Suppressor macrophage treated with lipopolysaccharide for 1 hour (primary cell): ENCODE data around the gene FNBP1L.
A peak's percentile ranks its signal among the peaks of the same experiment; 100 is the strongest.
"Not testable (repeated sequence)": the region's sequence is repeated elsewhere in the genome, so short reads cannot be mapped to it uniquely, and the experiment has no call there.

Experiments used
- DNase-seq, 3 donors: peaks; one replicate each; pipeline ENCODE4 v3.0.0-alpha.2; 2020 to 2022

The FNBP1L gene

GRCh38 chr1:93537924-93538323, 90.0 kb downstream of the FNBP1L start:
- no peak for DNase-seq

DNA sequence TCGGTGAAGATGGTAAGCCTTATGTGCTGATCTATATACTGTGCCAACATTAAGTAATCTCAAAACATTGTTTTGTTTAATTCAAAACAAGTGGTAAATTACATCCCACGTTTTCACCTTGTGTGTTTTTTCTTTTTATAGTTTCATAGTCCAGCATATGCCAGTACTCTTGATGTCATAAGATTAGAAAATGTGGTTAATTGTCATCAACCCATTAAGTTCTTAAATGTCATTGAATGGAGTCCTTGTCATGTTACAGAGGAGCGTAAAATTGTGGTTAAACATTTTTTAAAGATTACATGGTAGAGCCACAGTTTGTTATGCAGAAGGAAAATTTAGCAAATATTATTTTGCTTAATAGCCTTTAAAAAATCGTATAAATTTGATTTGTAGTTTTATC, 93.1 kb downstream of the FNBP1L start:
- no peak for DNase-seq

- DNase-seq: no peak
These were observed 94.5 kb downstream of the FNBP1L start for GRCh38 chr1:93542398-93542797.

DNA sequence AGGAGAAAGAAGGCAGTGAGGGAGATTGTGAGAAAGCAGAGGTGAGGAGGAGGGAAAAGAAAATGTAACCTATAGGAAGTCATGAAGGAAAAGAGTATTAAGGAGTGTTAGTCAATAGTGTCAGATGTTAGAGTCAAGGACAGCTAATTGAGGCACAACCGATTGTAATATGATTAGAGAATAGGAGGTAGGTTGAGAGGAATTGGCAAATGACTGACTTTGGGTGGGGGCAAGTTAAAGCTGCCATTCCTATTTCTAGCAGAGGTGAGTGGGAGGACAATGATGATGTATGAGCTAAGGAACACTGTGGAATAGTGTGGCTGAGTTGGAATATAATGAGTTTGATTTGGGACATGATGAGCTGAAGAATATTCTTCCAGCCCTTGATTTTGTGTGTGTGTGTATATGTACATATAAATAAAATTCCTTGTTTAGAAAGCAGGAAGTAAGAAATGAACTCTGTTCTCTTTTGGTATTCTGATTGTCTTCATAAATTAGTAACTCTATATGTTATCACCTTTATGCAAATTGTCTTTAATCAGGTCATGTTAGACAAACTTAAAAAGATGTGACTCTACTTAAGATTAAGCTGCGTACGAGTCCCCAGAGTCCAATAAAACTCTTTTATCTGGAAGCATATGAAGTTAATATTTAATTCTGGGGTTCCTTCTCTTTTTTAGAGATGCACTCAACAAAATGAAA, 98.4 kb downstream of the FNBP1L start:
- no peak for DNase-seq

DNA sequence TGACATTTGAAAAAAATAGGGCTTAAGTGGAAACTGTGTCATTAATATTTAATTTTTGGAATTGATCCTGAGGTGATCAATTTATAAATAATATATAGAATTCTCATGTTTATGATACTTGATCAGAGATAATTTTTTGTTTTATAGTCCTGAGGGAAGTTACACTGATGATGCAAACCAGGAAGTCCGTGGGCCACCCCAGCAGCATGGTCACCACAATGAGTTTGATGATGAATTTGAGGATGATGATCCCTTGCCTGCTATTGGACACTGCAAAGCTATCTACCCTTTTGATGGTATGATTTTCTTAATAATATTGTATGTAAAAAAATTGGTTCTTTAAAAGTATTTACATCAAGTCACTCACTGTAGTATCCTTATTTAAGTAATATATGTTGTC, 101.2 kb downstream of the FNBP1L start:
- peak; percentile 57 to 63 (median 59) for DNase-seq

- DNase-seq: peak in 2 of 3 donors; percentile 22 to 42
These were observed 101.9 kb downstream of the FNBP1L start for GRCh38 chr1:93549811-93550210.

GRCh38 chr1:93552741-93553455, 105.0 kb downstream of the FNBP1L start:
- peak; percentile 35 to 41 (median 35) for DNase-seq

GRCh38 chr1:93553886-93554490, 106.1 kb downstream of the FNBP1L start:
- DNase-seq: not testable (repeated sequence)

GRCh38 chr1:93554883-93555872, 107.3 kb downstream of the FNBP1L start:
- DNase-seq: no peak

DNA sequence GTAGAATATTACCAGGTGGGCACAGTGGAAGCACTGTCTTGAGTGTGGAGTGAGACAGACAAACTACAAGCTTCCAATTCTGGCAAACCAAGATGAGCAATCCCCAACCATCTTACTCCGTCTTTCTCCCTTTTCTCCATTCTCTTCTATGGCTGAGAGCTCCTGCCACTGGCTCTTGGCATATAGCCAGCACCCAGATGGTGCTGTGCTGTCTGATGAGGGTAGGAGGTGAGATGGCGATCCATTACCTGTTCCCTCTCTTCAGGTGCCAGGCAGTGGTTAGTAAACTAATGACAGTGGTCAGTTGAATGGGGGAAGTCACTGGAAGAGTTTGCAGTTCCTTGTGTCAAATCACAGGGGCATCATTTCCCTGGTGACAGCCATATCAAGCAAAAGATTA, 108.4 kb downstream of the FNBP1L start:
- no peak for DNase-seq

GRCh38 chr1:93559045-93559444, 111.1 kb downstream of the FNBP1L start:
- DNase-seq: peak; percentile 35 to 55 (median 52)

DNA sequence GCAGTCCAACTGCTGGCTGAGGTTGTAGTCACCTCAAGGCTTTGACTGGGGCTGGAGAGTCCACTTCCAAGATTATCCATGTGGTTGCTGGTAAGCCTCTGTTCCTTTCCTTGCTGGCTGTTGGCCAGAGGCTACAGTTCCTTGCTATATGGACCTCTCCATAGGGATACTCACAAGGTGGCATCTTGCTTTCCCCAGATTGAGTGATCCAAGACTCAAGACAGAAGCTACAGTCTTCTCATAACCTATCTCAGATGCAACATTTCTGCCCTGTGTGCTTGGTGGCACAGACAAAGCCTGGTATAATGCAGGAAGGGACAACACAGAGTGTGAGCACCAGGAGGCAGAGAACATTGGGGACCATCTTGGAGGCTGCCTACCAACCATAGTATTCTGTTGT, 111.8 kb downstream of the FNBP1L start:
- no peak for DNase-seq

DNA sequence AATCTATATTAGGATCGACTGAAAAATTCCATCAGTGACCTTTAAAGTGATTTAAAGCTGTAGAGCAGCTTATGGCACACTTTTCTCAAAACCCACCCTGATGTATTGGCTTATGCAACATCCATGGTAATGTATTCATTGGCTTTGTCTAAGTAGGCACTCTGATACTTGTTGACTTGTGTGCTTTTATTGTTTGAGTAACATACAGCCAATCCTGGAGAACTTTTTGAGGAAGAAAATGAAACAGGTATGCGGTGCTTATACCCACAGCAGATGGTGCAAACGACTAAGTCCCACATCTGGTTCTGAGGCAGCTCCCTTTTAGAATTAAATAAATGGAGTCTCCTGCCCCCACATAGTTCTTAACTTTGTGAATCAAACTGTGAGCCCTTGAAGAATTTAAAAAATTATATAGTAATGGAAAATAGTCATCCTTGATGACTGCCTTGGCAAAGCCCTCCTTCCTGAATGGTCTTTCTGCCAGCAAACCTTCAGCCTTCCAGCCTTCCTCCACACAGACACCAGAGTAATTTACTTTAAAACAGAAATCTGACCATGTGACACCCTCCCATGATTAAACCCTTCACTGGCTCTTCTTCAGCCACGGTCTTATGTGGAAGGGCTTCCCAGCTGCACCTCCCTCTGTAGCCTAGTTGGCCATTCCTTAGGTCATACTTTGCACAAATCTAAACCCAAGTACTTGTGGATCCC, 117.7 kb downstream of the FNBP1L start:
- no peak for DNase-seq

DNA sequence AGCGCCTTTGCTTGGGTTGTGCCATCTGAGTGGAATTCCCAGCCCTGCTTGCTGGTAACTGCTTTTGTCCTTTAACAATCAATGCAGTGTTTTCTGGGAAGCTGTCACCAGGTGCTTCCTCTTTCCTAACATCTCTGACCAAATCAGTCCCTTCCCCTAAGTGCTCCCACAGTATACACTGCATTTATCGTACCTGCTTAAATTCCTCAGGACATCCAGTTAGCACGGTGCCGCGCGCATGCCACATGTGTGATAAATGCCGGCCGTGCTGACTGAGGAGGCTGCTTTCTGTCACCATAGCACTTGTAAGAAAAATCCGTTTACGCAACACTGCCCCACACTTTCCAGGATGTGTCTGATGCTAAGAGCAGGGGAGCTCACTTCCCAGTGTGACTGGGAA, 118.3 kb downstream of the FNBP1L start:
- DNase-seq: peak in 2 of 3 donors; percentile 24 to 35

DNA sequence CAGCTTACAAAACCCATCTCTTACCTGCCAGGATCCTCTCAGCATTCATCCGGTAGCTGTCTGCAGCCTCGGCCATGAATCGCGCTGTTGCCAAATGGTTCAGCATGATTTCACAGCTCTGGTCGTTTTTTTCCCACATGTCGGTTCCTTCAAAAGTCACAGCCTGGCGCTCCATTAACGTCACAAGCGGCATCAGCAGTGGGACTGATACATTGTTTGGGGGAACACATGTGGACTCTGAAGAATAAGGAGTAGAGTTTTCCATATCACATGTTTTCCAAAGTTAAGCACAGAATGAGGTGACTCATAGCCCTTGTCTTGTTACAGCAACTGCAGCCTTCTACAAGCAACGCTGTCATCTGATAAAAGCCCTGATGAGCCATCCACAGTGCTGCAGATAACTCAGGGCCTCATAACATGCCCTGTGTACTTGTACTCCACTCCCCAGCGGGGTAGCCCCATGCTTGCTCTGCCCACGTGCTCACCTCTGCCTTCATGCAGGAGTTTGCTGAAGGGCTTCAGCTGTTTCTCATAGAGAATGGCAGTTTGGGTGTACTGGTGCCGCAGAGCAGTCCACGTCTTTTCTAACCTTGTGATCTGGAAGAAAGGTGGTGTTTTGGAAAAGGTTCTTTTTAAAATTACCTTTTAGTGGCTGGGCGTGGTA, 119.5 kb downstream of the FNBP1L start:
- peak; percentile 64 to 80 (median 73) for DNase-seq

- peak; percentile 76 to 84 (median 81) for DNase-seq
These were observed 121.6 kb downstream of the FNBP1L start for GRCh38 chr1:93569489-93569888.

- DNase-seq: no peak
These were observed 123.8 kb downstream of the FNBP1L start for GRCh38 chr1:93571623-93572310.

DNA sequence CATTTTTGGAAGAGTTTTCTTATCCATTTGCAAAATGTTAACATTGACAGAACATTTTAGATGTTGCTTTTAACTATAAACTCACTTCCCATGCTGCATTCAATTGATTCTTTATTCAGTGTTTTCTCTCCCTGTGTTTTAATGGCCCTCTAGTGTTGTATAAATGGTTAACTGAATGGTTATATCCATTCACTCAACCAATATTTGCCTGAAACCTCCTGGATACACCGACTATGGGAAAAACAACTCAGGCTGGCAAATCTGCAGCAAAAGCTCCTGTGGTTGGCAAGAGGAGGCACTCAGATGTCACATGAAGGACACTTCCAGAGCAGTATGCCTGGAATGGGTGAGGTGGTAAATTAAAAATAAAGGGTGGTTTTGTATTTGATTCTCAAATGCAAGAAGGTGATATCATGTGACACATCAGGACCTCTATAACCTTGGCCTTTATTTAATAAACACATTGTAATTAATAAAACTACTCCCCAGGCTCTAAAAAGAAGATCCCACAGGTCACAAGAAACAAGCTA, 126.1 kb downstream of the FNBP1L start:
- DNase-seq: no peak

- no peak for DNase-seq
These were observed 126.6 kb downstream of the FNBP1L start for GRCh38 chr1:93574511-93574910.

DNA sequence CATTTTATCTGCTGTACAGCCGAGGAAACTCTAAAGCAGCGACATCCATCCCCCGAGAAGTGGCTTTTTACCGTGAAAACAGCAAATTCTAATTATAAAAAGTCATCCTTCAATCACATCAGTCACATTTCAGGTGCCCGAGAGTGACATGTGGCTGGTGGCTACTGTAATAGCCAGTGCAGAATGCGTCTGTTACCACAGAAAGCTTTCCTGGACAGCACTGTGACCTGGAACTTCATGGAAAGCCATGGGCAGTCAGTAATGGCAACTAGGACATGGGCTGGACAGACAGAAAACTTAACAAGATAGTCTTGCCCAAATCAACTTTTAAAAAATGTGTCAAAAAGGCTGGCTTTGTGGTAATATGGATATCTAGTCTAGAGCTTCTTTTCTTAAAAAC, 127.1 kb downstream of the FNBP1L start:
- DNase-seq: no peak
